Chondrocyte (in vitro differentiated cells): ENCODE data around the gene AFG1L. TPM values are rescaled to one million over a fixed set of nuclear protein-coding genes. Genes with fewer than 3 reads are reported as not detected.

Experiments used
- DNase-seq: peaks from one replicate; pipeline ENCODE4 v3.0.0; 2021; ENCODE audit warnings: mixed read lengths, low spot score
- H3K27ac Mint-ChIP-seq: one replicate; pipeline ENCODE4 v1.8.0; 2021; ENCODE audit warnings: mild to moderate bottlenecking, moderate library complexity, mixed read lengths; ENCODE audit not compliant: unreplicated experiment
- H3K27me3 Mint-ChIP-seq: 2 replicates; pipeline ENCODE4 v1.8.0; 2021; ENCODE audit warnings: low read depth, mixed read lengths
- H3K36me3 Mint-ChIP-seq: 2 replicates; pipeline ENCODE4 v1.8.0; 2021; ENCODE audit warnings: low read depth, mixed read lengths
- H3K4me1 Mint-ChIP-seq: 2 replicates; pipeline ENCODE4 v1.8.0; 2021; ENCODE audit warnings: low read depth, mild to moderate bottlenecking, mixed read lengths
- H3K4me3 Mint-ChIP-seq: one replicate; pipeline ENCODE4 v1.8.0; 2021; ENCODE audit warnings: mild to moderate bottlenecking, moderate library complexity, mixed read lengths; ENCODE audit not compliant: unreplicated experiment
- H3K9me3 Mint-ChIP-seq: 2 replicates; pipeline ENCODE4 v1.8.0; 2021; ENCODE audit warnings: low read depth, mixed read lengths
- CTCF ChIP-seq: fragments of 200-600 bp; sonication (generic); IDR thresholded peaks from 2 replicates; pipeline ENCODE4 v1.5.0; 2021; ENCODE audit warnings: antibody characterized with exemption, mild to moderate bottlenecking, moderate library complexity
- total RNA-seq: library from RNA; stranded (reverse); gene quantifications from 3 replicates; pipeline ENCODE4 v1.2.1, GENCODE V29; 2021

The AFG1L gene
- total RNA-seq, 1 donor from 2014 or later, result 5.9 TPM

GRCh38 chr6:108277831-108278230, 17.0 kb upstream of the AFG1L start:
- no peak for TF ChIP-seq CTCF
- no peaks in the 10 kb centered on the region for H3K4me1 Mint-ChIP-seq
- no peaks in the 10 kb centered on the region for H3K9me3 Mint-ChIP-seq
- no peak overlapping the region for H3K4me3 Mint-ChIP-seq
- H3K27ac Mint-ChIP-seq, result no peak overlapping the region
- no peaks in the 10 kb centered on the region for H3K36me3 Mint-ChIP-seq
- H3K27me3 Mint-ChIP-seq, result no peaks in the 10 kb centered on the region
- no peak for DNase-seq

- no peak for DNase-seq
- no peak for TF ChIP-seq CTCF
- H3K27me3 Mint-ChIP-seq, result no peaks in the 10 kb centered on the region
- no peak overlapping the region for H3K4me3 Mint-ChIP-seq
- H3K4me1 Mint-ChIP-seq, result no peaks in the 10 kb centered on the region
- no peak overlapping the region for H3K27ac Mint-ChIP-seq
- no peaks in the 10 kb centered on the region for H3K9me3 Mint-ChIP-seq
- no peaks in the 10 kb centered on the region for H3K36me3 Mint-ChIP-seq
Measured at GRCh38 chr6:108285381-108285780, 9.5 kb upstream of the AFG1L start.

GRCh38 chr6:108286366-108286765, 8.5 kb upstream of the AFG1L start:
- H3K4me3 Mint-ChIP-seq, result no peak overlapping the region
- no peaks in the 10 kb centered on the region for H3K36me3 Mint-ChIP-seq
- H3K9me3 Mint-ChIP-seq, result no peaks in the 10 kb centered on the region
- H3K4me1 Mint-ChIP-seq, result no peaks in the 10 kb centered on the region
- no peak for DNase-seq
- H3K27ac Mint-ChIP-seq, result no peak overlapping the region
- no peak for TF ChIP-seq CTCF
- H3K27me3 Mint-ChIP-seq, result no peaks in the 10 kb centered on the region

DNA sequence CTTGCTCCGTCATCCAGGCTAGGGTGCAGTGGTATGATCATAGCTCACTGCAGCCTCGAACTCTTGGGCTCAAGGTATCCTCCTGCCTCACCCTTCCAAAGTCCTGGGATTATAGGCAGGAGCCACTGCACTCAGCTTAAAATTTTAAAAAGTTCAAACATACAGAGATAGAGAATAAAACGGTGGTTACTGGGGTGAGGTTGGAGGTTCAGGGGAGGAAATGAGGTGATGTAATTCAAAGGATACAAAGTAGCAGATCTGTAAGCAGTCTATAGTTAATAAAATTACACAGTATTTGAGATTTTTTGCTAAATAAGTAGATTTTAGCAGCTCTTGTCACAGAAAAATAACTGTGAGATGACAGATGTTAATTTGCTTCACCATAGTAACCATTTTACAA, 7.5 kb upstream of the AFG1L start:
- no peak overlapping the region for H3K4me3 Mint-ChIP-seq
- no peak for DNase-seq
- no peaks in the 10 kb centered on the region for H3K36me3 Mint-ChIP-seq
- no peaks in the 10 kb centered on the region for H3K9me3 Mint-ChIP-seq
- no peaks in the 10 kb centered on the region for H3K4me1 Mint-ChIP-seq
- no peaks in the 10 kb centered on the region for H3K27me3 Mint-ChIP-seq
- no peak overlapping the region for H3K27ac Mint-ChIP-seq
- TF ChIP-seq CTCF, result no peak

DNA sequence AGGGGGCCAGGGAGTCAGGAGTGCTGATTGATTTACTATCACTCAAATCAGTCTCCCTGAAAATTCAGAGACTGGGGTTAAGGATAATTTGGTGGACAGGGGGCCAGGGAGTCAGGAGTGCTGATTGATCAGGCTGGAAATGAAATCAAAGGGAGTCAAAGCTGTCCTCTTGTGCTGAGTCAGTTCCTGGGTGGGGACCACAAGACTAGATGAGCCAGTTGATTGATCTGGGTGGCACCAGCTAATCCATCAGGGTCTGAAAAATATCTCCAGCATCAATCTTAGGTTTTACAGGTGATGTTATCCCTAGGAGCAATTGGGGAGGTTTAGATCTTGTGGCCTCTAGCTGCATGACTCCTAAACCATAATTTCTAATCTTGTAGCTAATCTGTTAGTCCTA, 6.1 kb upstream of the AFG1L start:
- H3K9me3 Mint-ChIP-seq, result no peaks in the 10 kb centered on the region

More for the DNA sequence above, 6.1 kb upstream of the AFG1L start:
- Mint-ChIP-seq H3K36me3 (no peaks in the 10 kb centered on the region), H3K4me1 (no peaks in the 10 kb centered on the region), H3K27me3 (no peaks in the 10 kb centered on the region), H3K27ac (no peak overlapping the region), H3K4me3 (no peak overlapping the region)
- no peak for TF ChIP-seq CTCF
- no peak for DNase-seq
